Measurements from ENCODE around the gene PCDHA1. TPM values are rescaled to one million over a fixed set of nuclear protein-coding genes. Genes with fewer than 3 reads are reported as not detected.
"Not testable (repeated sequence)": the region's sequence is repeated elsewhere in the genome, so short reads cannot be mapped to it uniquely, and the experiment has no call there.

Gene PCDHA1
- total RNA-seq, 2 donors from 2014 or later: not detected

- intact Hi-C loops (cut with DNase I): no loop called here
- 80 to 82% methylated on average over 2 of the region's 2 CpGs for WGBS, 2 donors
Measured at GRCh38 chr5:140764177-140764973, 21.6 kb upstream of the PCDHA1 start.

DNA sequence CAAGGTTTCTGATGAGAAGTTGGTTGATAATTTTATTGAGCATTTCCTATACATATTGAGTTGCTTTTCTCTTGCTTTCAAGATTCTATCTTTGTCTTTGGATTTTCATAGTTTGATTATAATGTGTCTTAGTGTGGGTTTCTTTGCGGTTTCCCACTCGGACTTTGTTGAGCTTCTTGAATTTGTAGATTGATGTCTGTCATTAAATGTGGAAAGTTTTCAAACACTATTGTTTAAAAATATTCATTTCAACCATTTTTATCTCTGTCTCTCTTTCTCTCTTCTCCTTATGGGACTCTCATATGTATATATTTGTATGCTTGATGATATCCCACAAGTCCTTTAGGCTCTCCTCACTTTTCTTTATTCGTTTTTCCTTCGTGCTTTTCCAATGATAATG lies 18.5 kb upstream of the PCDHA1 start:
- intact Hi-C loops (cut with DNase I): no loop called here
- no peak for ATAC-seq
- Histone ChIP-seq H3K4me3 (no peak overlapping the region), H3K9me3 (peaks cover 0 to 50% (median 3%) of the 10 kb centered on the region in 3 donors), H3K27me3 (no peaks in the 10 kb centered on the region), H3K4me1 (no peaks in the 10 kb centered on the region), H3K27ac (no peak overlapping the region), H3K36me3 (replicated peaks in 1 of 2; ENCODE audit: insufficient read depth in 1 of 2, low read depth in 2 of 2) (no peaks in the 10 kb centered on the region)
- no peak for DNase-seq
- WGBS, 2 donors: 60 to 74% methylated on average over 4 of the region's 4 CpGs
- TF ChIP-seq POLR2A (IDR thresholded peaks at IDR 0.05) (no peak), CTCF (IDR thresholded peaks at IDR 0.05) (no peak)

More at GRCh38 chr5:140764177-140764973, 21.6 kb upstream of the PCDHA1 start:
- TF ChIP-seq CTCF (IDR thresholded peaks at IDR 0.05) (no peak), POLR2A (IDR thresholded peaks at IDR 0.05) (no peak)
- Histone ChIP-seq H3K36me3 (replicated peaks in 1 of 2; ENCODE audit: insufficient read depth in 1 of 2, low read depth in 2 of 2) (no peaks in the 10 kb centered on the region), H3K4me3 (no peak overlapping the region), H3K9me3 (peaks cover 0 to 56% (median 3%) of the 10 kb centered on the region in 3 donors), H3K27ac (no peak overlapping the region), H3K27me3 (no peaks in the 10 kb centered on the region), H3K4me1 (no peaks in the 10 kb centered on the region)
- DNase-seq (no peak), ATAC-seq (no peak)

DNA sequence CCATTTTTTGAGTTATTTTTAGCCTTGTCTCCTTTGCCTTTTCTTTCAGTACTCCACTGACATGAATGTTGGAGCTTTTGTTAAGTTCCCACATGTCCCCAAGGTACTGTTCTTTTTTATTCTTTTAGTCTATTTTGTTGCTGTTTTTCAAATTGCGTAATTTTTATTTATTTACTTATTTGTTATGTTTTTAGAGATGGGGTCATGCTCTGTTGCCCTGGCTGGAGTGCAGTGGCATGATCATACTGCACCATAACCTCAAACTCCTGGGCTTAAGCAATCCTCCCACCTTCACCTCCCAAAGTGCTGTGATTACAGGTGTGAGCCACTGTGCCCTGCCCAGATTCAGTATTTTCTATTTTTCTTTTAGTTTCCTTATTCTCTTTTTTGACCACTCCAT lies 5.4 kb upstream of the PCDHA1 start:
- Histone ChIP-seq H3K36me3 (replicated peaks in 1 of 2; ENCODE audit: insufficient read depth in 1 of 2, low read depth in 2 of 2) (no peaks in the 10 kb centered on the region), H3K27me3 (no peaks in the 10 kb centered on the region), H3K4me3 (no peak overlapping the region), H3K9me3 (peaks cover 0 to 42% (median 0%) of the 10 kb centered on the region in 3 donors), H3K4me1 (no peaks in the 10 kb centered on the region), H3K27ac (no peak overlapping the region)
- TF ChIP-seq CTCF (IDR thresholded peaks at IDR 0.05) (no peak), POLR2A (IDR thresholded peaks at IDR 0.05) (no peak)
- ATAC-seq: no peak
- WGBS, 2 donors: 55 to 68% methylated on average over 1 of the region's 1 CpG
- DNase-seq: no peak
- intact Hi-C loops (cut with DNase I): no loop called here

GRCh38 chr5:140787422-140787821 lies 1.5 kb downstream of the PCDHA1 start:
- H3K36me3 ChIP-seq (replicated peaks in 1 of 2; ENCODE audit: insufficient read depth in 1 of 2, low read depth in 2 of 2); H3K4me1 ChIP-seq; H3K27me3 ChIP-seq; intact Hi-C loops (cut with DNase I); ATAC-seq; DNase-seq; H3K4me3 ChIP-seq; H3K27ac ChIP-seq: not testable (repeated sequence)
- H3K9me3 ChIP-seq: peaks cover 0 to 61% (median 11%) of the 10 kb centered on the region in 3 donors
- WGBS, 2 donors: 23 to 52% methylated on average over 26 to 44 of the region's 44 CpGs

DNA sequence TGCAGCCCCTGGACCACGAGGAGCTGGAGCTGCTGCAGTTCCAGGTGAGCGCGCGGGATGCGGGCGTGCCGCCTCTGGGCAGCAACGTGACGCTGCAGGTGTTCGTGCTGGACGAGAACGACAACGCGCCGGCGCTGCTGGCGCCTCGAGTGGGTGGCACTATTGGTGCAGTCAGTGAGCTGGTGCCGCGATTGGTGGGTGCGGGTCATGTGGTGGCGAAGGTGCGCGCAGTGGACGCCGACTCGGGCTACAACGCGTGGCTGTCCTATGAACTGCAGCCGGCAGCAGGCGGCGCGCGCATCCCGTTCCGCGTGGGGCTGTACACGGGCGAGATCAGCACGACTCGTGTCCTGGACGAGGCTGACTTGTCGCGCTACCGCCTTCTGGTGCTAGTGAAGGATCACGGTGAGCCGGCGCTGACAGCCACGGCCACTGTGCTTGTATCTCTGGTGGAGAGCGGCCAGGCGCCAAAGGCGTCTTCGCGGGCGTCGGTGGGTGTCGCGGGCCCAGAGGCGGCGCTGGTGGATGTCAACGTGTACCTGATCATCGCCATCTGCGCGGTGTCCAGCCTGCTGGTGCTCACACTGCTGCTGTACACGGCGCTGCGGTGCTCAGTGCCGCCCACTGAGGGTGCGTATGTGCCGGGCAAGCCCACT lies 2.0 kb downstream of the PCDHA1 start:
- 31 to 36% methylated on average over 3 to 69 of the region's 70 CpGs for WGBS, 2 donors
- H3K4me1 ChIP-seq; ATAC-seq; DNase-seq; H3K27me3 ChIP-seq; H3K4me3 ChIP-seq; H3K36me3 ChIP-seq (replicated peaks in 1 of 2; ENCODE audit: insufficient read depth in 1 of 2, low read depth in 2 of 2); intact Hi-C loops (cut with DNase I); H3K27ac ChIP-seq: not testable (repeated sequence)
- H3K9me3 ChIP-seq: peaks cover 0 to 60% (median 11%) of the 10 kb centered on the region in 3 donors

Data from body of pancreas (tissue), 4 donors.